ENCODE data around the gene KAZN.
A peak's percentile ranks its signal among the peaks of the same experiment; 100 is the strongest.

DNA sequence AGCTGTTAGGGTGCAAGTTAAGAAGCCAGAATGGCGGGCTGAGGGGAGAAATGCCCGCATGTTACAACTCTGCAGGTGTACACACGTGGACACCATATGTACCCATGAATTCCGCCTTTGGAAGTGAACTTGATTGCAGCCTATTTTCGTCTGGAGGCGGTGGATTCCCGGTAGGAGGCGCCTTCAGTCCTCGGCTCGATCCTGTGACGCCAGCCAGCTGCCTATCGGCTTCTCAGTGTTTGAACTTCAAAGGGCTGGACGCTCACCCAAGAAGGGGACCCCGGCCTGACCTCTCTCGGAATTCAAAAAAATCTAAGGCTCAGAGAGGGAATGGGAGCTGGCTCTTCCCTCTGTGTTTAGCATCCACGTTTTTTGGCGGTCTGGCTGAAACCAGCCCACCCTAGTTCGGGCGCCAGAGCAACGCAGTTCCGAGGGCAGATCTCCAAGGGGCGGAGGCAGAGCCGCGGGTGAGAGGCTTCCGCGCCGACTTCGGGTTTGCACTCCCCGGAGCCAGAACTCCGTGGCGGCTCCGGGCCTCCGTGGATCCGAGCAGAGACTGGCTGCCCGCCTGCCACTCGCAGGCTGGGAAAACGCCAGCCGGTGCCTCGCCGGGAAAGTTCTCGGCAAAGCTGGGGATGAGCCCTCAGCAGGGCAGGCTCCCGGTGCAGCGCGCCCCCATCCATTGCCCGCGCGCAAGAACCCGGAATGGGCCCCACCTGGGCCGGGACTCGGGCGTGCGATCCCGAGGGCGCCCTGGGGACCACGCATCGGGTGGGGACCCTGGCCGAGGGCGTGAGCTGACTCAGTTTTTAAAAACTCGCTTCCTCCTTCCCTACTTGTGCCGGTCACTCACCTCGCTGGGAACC is 554.1 kb downstream of the KAZN start:
- no peak for TF ChIP-seq EZH2phosphoT487 (IDR thresholded peaks at IDR 0.05; ENCODE audit: low read length)
- TF ChIP-seq, protein P1, sequence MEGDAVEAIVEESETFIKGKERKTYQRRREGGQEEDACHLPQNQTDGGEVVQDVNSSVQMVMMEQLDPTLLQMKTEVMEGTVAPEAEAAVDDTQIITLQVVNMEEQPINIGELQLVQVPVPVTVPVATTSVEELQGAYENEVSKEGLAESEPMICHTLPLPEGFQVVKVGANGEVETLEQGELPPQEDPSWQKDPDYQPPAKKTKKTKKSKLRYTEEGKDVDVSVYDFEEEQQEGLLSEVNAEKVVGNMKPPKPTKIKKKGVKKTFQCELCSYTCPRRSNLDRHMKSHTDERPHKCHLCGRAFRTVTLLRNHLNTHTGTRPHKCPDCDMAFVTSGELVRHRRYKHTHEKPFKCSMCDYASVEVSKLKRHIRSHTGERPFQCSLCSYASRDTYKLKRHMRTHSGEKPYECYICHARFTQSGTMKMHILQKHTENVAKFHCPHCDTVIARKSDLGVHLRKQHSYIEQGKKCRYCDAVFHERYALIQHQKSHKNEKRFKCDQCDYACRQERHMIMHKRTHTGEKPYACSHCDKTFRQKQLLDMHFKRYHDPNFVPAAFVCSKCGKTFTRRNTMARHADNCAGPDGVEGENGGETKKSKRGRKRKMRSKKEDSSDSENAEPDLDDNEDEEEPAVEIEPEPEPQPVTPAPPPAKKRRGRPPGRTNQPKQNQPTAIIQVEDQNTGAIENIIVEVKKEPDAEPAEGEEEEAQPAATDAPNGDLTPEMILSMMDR (IDR thresholded peaks at IDR 0.05; ENCODE audit: low read length): peak; percentile 54
- TF ChIP-seq EZH2 (optimal IDR thresholded peaks at IDR 0.05; ENCODE audit: low read depth, low read length): no peak

All from MM.1S (cell line).